GM12873 (cell line): Measurements from ENCODE around the gene SCUBE2.

Source experiments
- CTCF ChIP-seq: IDR thresholded peaks from 2 replicates; pipeline ENCODE4 v1.5.1; 2012; ENCODE audit warnings: low read depth, mild to moderate bottlenecking, moderate library complexity, low read length, control low read depth; ENCODE audit not compliant: insufficient read depth; ENCODE audit errors: missing control alignments

SCUBE2 gene

GRCh38 chr11:9057888-9058287, 33.5 kb downstream of the SCUBE2 start:
- TF ChIP-seq CTCF, result no peak

GRCh38 chr11:9057007-9057406, 34.4 kb downstream of the SCUBE2 start:
- no peak for TF ChIP-seq CTCF

- TF ChIP-seq CTCF, result no peak
Measured at GRCh38 chr11:9056467-9056866, 34.9 kb downstream of the SCUBE2 start.

GRCh38 chr11:9053316-9054035, 37.9 kb downstream of the SCUBE2 start:
- TF ChIP-seq CTCF, result no peak

- TF ChIP-seq CTCF, result no peak
Measured at GRCh38 chr11:9052316-9052715, 39.1 kb downstream of the SCUBE2 start.

- TF ChIP-seq CTCF, result no peak
Measured at GRCh38 chr11:9049959-9050358, 41.4 kb downstream of the SCUBE2 start.

- TF ChIP-seq CTCF, result no peak
Measured at GRCh38 chr11:9047964-9048523, 43.4 kb downstream of the SCUBE2 start.
